Measurements from ENCODE around the gene ZNF197. TPM values are rescaled to one million over a fixed set of nuclear protein-coding genes. Genes with fewer than 3 reads are reported as not detected.

The ZNF197 gene
- total and polyA plus RNA-seq, 4 donors, result 2.4 to 10.6 (median 5.9) TPM

GRCh38 chr3:44678480-44679116 lies 53.8 kb downstream of the ZNF197 start:
- H3K9ac ChIP-seq (ENCODE audit: low read depth in 1 of 2, low read length in 2 of 2), result no peak overlapping the region
- no peaks in the 10 kb centered on the region for H3K27me3 ChIP-seq (ENCODE audit: control insufficient read depth in 4 of 4, insufficient read depth in 4 of 4, low read length in 3 of 4)
- peaks cover 0 to 6% (median 0%) of the 10 kb centered on the region in 4 donors for H3K36me3 ChIP-seq (ENCODE audit: control insufficient read depth in 4 of 4, insufficient read depth in 3 of 4, low read depth in 1 of 4, low read length in 3 of 4)
- WGBS, result 94% methylated on average over 5 of the region's 5 CpGs
- H3K4me3 ChIP-seq (ENCODE audit: low read depth in 1 of 3, low read length in 3 of 3), result no peak overlapping the region
- no peak overlapping the region for H3K27ac ChIP-seq (ENCODE audit: low read depth in 1 of 2, low read length in 2 of 2)
- peaks cover 3 to 13% (median 8%) of the 10 kb centered on the region in 4 donors for H3K9me3 ChIP-seq (ENCODE audit: control insufficient read depth in 4 of 4, low read length in 3 of 4)
- H3K4me1 ChIP-seq (ENCODE audit: control insufficient read depth in 4 of 4, insufficient read depth in 4 of 4, low read length in 3 of 4), result no peaks in the 10 kb centered on the region
- no peak for DNase-seq (ENCODE audit: low spot score)
- TF ChIP-seq HNF4A (conservative IDR thresholded peaks at IDR 0.05), result no peak
- TF ChIP-seq FOXA2 (IDR thresholded peaks at IDR 0.05), result no peak
- TF ChIP-seq ZBTB33 (IDR thresholded peaks at IDR 0.05), result no peak

GRCh38 chr3:44680921-44681455 lies 56.2 kb downstream of the ZNF197 start:
- no peak for DNase-seq (ENCODE audit: low spot score)
- peaks cover 0 to 6% (median 0%) of the 10 kb centered on the region in 4 donors for H3K36me3 ChIP-seq (ENCODE audit: control insufficient read depth in 4 of 4, insufficient read depth in 3 of 4, low read depth in 1 of 4, low read length in 3 of 4)
- no peak overlapping the region for H3K9ac ChIP-seq (ENCODE audit: low read depth in 1 of 2, low read length in 2 of 2)
- peak overlapping the region in 1 of 3 donors; percentile 15 for H3K4me3 ChIP-seq (ENCODE audit: low read depth in 1 of 3, low read length in 3 of 3)
- peaks cover 0 to 6% (median under 1%) of the 10 kb centered on the region in 4 donors for H3K4me1 ChIP-seq (ENCODE audit: control insufficient read depth in 4 of 4, insufficient read depth in 4 of 4, low read length in 3 of 4)
- H3K27me3 ChIP-seq (ENCODE audit: control insufficient read depth in 4 of 4, insufficient read depth in 4 of 4, low read length in 3 of 4), result peaks cover 0 to 2% (median 0%) of the 10 kb centered on the region in 4 donors
- 96% methylated on average over 4 of the region's 4 CpGs for WGBS
- H3K27ac ChIP-seq (ENCODE audit: low read depth in 1 of 2, low read length in 2 of 2), result no peak overlapping the region
- no peak for TF ChIP-seq SP1 (IDR thresholded peaks at IDR 0.05)
- no peak for TF ChIP-seq REST (IDR thresholded peaks at IDR 0.05)
- TF ChIP-seq FOXA1 (IDR thresholded peaks at IDR 0.05), result no peak
- no peak for TF ChIP-seq RAD21 (IDR thresholded peaks at IDR 0.05)
- no peak for TF ChIP-seq HNF4G (IDR thresholded peaks at IDR 0.05)
- H3K9me3 ChIP-seq (ENCODE audit: control insufficient read depth in 4 of 4, low read length in 3 of 4), result peaks cover 7 to 13% (median 12%) of the 10 kb centered on the region in 4 donors

GRCh38 chr3:44682182-44682896 lies 57.5 kb downstream of the ZNF197 start:
- DNase-seq (ENCODE audit: low spot score), result no peak
- peaks cover 7 to 20% (median 14%) of the 10 kb centered on the region in 4 donors for H3K9me3 ChIP-seq (ENCODE audit: control insufficient read depth in 4 of 4, low read length in 3 of 4)
- 94% methylated on average over 2 of the region's 2 CpGs for WGBS
- TF ChIP-seq REST (IDR thresholded peaks at IDR 0.05) (no peak), TAF1 (conservative IDR thresholded peaks at IDR 0.05) (no peak), CTCF (IDR thresholded peaks at IDR 0.05; ENCODE audit: low read depth, low read length, missing input control) (no peak), SP1 (IDR thresholded peaks at IDR 0.05) (no peak), MAX (IDR thresholded peaks at IDR 0.05) (no peak), HNF4G (IDR thresholded peaks at IDR 0.05) (no peak)

More at GRCh38 chr3:44682182-44682896, 57.5 kb downstream of the ZNF197 start:
- Histone ChIP-seq H3K27ac (ENCODE audit: low read depth in 1 of 2, low read length in 2 of 2) (no peak overlapping the region), H3K36me3 (ENCODE audit: control insufficient read depth in 4 of 4, insufficient read depth in 3 of 4, low read depth in 1 of 4, low read length in 3 of 4) (peaks cover 0 to 6% (median 0%) of the 10 kb centered on the region in 4 donors), H3K4me3 (ENCODE audit: low read depth in 1 of 3, low read length in 3 of 3) (no peak overlapping the region), H3K9ac (ENCODE audit: low read depth in 1 of 2, low read length in 2 of 2) (no peak overlapping the region), H3K4me1 (ENCODE audit: control insufficient read depth in 4 of 4, insufficient read depth in 4 of 4, low read length in 3 of 4) (peaks cover 0 to 6% (median under 1%) of the 10 kb centered on the region in 4 donors), H3K27me3 (ENCODE audit: control insufficient read depth in 4 of 4, insufficient read depth in 4 of 4, low read length in 3 of 4) (peaks cover 0 to 3% (median 0%) of the 10 kb centered on the region in 4 donors)

Measured in liver (tissue), 9 donors.